ENCODE results near the gene NDUFS1. TPM values are rescaled to one million over a fixed set of nuclear protein-coding genes. Genes with fewer than 3 reads are reported as not detected.

NDUFS1 gene
- total and polyA plus RNA-seq, 9 of the 15 experiments (the other 6 are each of a cell fraction or from before 2014, with no cell fraction given), result 75.0 to 130 (median 91.5) TPM

DNA sequence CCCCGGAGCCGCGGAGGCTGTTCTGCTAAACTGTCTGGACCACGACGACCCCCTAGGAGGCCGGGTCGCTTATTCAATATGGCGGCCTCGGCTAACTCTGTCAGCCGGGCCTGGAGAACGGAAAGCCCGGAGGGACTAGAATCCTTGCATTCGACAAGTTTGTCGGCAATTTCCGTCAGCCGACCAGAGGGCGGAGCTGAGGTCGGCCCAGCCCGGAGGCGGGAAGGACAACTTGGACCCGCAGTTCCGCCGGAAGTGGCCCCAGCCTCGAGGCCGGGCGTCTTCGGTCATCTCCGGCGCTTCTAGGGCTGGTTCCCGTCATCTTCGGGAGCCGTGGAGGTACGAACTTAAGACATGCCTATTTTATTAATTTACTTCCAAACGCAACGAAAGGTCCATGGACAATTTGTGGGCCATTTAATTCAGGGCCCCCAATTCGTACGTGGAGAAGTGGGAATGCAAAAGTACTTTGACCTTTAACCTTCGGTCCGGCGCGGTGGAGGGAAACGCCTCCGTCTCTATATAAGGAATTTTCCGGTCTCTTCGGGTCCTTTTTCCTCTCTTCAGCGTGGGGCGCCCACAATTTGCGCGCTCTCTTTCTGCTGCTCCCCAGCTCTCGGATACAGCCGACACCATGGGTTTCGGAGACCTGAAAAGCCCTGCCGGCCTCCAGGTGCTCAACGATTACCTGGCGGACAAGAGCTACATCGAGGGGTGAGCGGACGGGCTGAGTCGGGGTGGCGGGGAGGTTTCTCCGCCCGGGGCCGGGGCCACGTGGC lies at the start of gene NDUFS1, which contains the start of gene EEF1B2 (continued):
- TF ChIP-seq, protein P1, sequence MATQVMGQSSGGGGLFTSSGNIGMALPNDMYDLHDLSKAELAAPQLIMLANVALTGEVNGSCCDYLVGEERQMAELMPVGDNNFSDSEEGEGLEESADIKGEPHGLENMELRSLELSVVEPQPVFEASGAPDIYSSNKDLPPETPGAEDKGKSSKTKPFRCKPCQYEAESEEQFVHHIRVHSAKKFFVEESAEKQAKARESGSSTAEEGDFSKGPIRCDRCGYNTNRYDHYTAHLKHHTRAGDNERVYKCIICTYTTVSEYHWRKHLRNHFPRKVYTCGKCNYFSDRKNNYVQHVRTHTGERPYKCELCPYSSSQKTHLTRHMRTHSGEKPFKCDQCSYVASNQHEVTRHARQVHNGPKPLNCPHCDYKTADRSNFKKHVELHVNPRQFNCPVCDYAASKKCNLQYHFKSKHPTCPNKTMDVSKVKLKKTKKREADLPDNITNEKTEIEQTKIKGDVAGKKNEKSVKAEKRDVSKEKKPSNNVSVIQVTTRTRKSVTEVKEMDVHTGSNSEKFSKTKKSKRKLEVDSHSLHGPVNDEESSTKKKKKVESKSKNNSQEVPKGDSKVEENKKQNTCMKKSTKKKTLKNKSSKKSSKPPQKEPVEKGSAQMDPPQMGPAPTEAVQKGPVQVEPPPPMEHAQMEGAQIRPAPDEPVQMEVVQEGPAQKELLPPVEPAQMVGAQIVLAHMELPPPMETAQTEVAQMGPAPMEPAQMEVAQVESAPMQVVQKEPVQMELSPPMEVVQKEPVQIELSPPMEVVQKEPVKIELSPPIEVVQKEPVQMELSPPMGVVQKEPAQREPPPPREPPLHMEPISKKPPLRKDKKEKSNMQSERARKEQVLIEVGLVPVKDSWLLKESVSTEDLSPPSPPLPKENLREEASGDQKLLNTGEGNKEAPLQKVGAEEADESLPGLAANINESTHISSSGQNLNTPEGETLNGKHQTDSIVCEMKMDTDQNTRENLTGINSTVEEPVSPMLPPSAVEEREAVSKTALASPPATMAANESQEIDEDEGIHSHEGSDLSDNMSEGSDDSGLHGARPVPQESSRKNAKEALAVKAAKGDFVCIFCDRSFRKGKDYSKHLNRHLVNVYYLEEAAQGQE (IDR thresholded peaks at IDR 0.05; ENCODE audit: borderline replicate concordance), result no peak
- TF ChIP-seq, protein P1 (CRISPR knock-in tag; IDR thresholded peaks at IDR 0.05; ENCODE audit: low read depth), result no peak
- TF ChIP-seq ILK (tag; IDR thresholded peaks at IDR 0.05; ENCODE audit: borderline replicate concordance, low read depth) (no peak), FOXA1 (IDR thresholded peaks at IDR 0.05; ENCODE audit: borderline replicate concordance) (no peak), ZNF589 (CRISPR knock-in tag; IDR thresholded peaks at IDR 0.05; ENCODE audit: low read depth) (no peak), PHB (CRISPR knock-in tag; IDR thresholded peaks at IDR 0.05) (no peak), HLTF (IDR thresholded peaks at IDR 0.05) (no peak), RFX7 (CRISPR knock-in tag; IDR thresholded peaks at IDR 0.05) (no peak), ETS2 (tag; IDR thresholded peaks at IDR 0.05; ENCODE audit: borderline replicate concordance, poor library complexity, severe bottlenecking) (no peak), ZNF124 (CRISPR knock-in tag; IDR thresholded peaks at IDR 0.05) (no peak), HMG20B (CRISPR knock-in tag; IDR thresholded peaks at IDR 0.05) (no peak), FOXJ2 (tag; IDR thresholded peaks at IDR 0.05) (no peak), GTF2E2 (tag; IDR thresholded peaks at IDR 0.05) (no peak), XRCC5 (IDR thresholded peaks at IDR 0.05; ENCODE audit: low read depth, low read length) (0 out of 2 replicates have a peak, but pooled peaks have one; percentile 27), MAFF (IDR thresholded peaks at IDR 0.05; ENCODE audit: low read length) (no peak)
- TF ChIP-seq, protein P2, sequence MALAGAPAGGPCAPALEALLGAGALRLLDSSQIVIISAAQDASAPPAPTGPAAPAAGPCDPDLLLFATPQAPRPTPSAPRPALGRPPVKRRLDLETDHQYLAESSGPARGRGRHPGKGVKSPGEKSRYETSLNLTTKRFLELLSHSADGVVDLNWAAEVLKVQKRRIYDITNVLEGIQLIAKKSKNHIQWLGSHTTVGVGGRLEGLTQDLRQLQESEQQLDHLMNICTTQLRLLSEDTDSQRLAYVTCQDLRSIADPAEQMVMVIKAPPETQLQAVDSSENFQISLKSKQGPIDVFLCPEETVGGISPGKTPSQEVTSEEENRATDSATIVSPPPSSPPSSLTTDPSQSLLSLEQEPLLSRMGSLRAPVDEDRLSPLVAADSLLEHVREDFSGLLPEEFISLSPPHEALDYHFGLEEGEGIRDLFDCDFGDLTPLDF (CRISPR knock-in tag; IDR thresholded peaks at IDR 0.05), result peak; percentile 47; the same call in 1 of the 2 replicates

All from K562 (cell line).